ENCODE data around the gene WHRN.

Gene WHRN

GRCh38 chr9:114367772-114368569, 137.3 kb downstream of the WHRN start:
- POLR2A ChIA-PET = no interaction called here
- CTCF ChIA-PET = no interaction called here
- no peak for TF ChIP-seq ARNT (IDR thresholded peaks at IDR 0.05)
- TF ChIP-seq HDGF (IDR thresholded peaks at IDR 0.05; ENCODE audit: borderline replicate concordance) = no peak
- TF ChIP-seq TARDBP (IDR thresholded peaks at IDR 0.05) = no peak
- no peak for TF ChIP-seq BHLHE40 (IDR thresholded peaks at IDR 0.05; ENCODE audit: borderline replicate concordance)
- no peak for TF ChIP-seq NFRKB (IDR thresholded peaks at IDR 0.05)
- TF ChIP-seq SUZ12 (IDR thresholded peaks at IDR 0.05) = no peak
- TF ChIP-seq LEF1 (IDR thresholded peaks at IDR 0.05; ENCODE audit: borderline replicate concordance) = no peak
- no peak for TF ChIP-seq L3MBTL2 (conservative IDR thresholded peaks at IDR 0.05)
- TF ChIP-seq ZNF384 (IDR thresholded peaks at IDR 0.05) = no peak
- TF ChIP-seq CTBP1 (IDR thresholded peaks at IDR 0.05; ENCODE audit: borderline replicate concordance) = no peak
- TF ChIP-seq FOXK2 (IDR thresholded peaks at IDR 0.05) = no peak
- TF ChIP-seq SP1 (IDR thresholded peaks at IDR 0.05) = no peak
- TF ChIP-seq FOXM1 (IDR thresholded peaks at IDR 0.05; ENCODE audit: borderline replicate concordance) = no peak
- no peak for DNase-seq (ENCODE audit: extremely low spot score)

GRCh38 chr9:114367366-114367765, 137.9 kb downstream of the WHRN start:
- no peak for DNase-seq (ENCODE audit: extremely low spot score)
- POLR2A ChIA-PET = no interaction called here
- CTCF ChIA-PET = no interaction called here
- TF ChIP-seq BHLHE40 (IDR thresholded peaks at IDR 0.05; ENCODE audit: borderline replicate concordance) = no peak
- TF ChIP-seq CTBP1 (IDR thresholded peaks at IDR 0.05; ENCODE audit: borderline replicate concordance) = no peak
- TF ChIP-seq ELF4 (IDR thresholded peaks at IDR 0.05) = no peak
- no peak for TF ChIP-seq FOXM1 (IDR thresholded peaks at IDR 0.05; ENCODE audit: borderline replicate concordance)
- TF ChIP-seq FOXA1 (IDR thresholded peaks at IDR 0.05) = no peak
- TF ChIP-seq SP1 (IDR thresholded peaks at IDR 0.05) = no peak
- no peak for TF ChIP-seq ZNF384 (IDR thresholded peaks at IDR 0.05)
- TF ChIP-seq TARDBP (IDR thresholded peaks at IDR 0.05) = no peak
- no peak for TF ChIP-seq PKNOX1 (IDR thresholded peaks at IDR 0.05)
- TF ChIP-seq SUZ12 (IDR thresholded peaks at IDR 0.05) = no peak

- TF ChIP-seq CTBP1 (IDR thresholded peaks at IDR 0.05; ENCODE audit: borderline replicate concordance) = no peak
- POLR2A ChIA-PET = no interaction called here
- no peak for DNase-seq (ENCODE audit: extremely low spot score)
- CTCF ChIA-PET = interaction anchor here (1.2 kb wide), 1 partner anchor 22 kb away, joined by 3 read pairs; no protein-coding TSS in a partner anchor
Measured at GRCh38 chr9:114366334-114367128, 138.7 kb downstream of the WHRN start.

GRCh38 chr9:114365194-114365593, 140.1 kb downstream of the WHRN start:
- ChIA-PET POLR2A (no interaction called here), CTCF (interaction anchor here (1.2 kb wide), 1 partner anchor 21 kb away, joined by 3 read pairs; no protein-coding TSS in a partner anchor)
- TF ChIP-seq L3MBTL2 (conservative IDR thresholded peaks at IDR 0.05) (no peak), FOXK2 (IDR thresholded peaks at IDR 0.05) (no peak), LEF1 (IDR thresholded peaks at IDR 0.05; ENCODE audit: borderline replicate concordance) (no peak), FOXA1 (IDR thresholded peaks at IDR 0.05) (no peak), TARDBP (IDR thresholded peaks at IDR 0.05) (no peak), CTBP1 (IDR thresholded peaks at IDR 0.05; ENCODE audit: borderline replicate concordance) (no peak), SUZ12 (IDR thresholded peaks at IDR 0.05) (no peak), PKNOX1 (IDR thresholded peaks at IDR 0.05) (no peak), FOXM1 (IDR thresholded peaks at IDR 0.05; ENCODE audit: borderline replicate concordance) (no peak), ZNF384 (IDR thresholded peaks at IDR 0.05) (no peak), NFRKB (IDR thresholded peaks at IDR 0.05) (no peak), HDGF (IDR thresholded peaks at IDR 0.05; ENCODE audit: borderline replicate concordance) (no peak), ELF4 (IDR thresholded peaks at IDR 0.05) (no peak), ARNT (IDR thresholded peaks at IDR 0.05) (no peak), SP1 (IDR thresholded peaks at IDR 0.05) (no peak), BHLHE40 (IDR thresholded peaks at IDR 0.05; ENCODE audit: borderline replicate concordance) (no peak)
- no peak for DNase-seq (ENCODE audit: extremely low spot score)

- no peak for DNase-seq (ENCODE audit: extremely low spot score)
- TF ChIP-seq HDGF (IDR thresholded peaks at IDR 0.05; ENCODE audit: borderline replicate concordance) (no peak), L3MBTL2 (conservative IDR thresholded peaks at IDR 0.05) (no peak), BHLHE40 (IDR thresholded peaks at IDR 0.05; ENCODE audit: borderline replicate concordance) (no peak), SP1 (IDR thresholded peaks at IDR 0.05) (no peak), FOXM1 (IDR thresholded peaks at IDR 0.05; ENCODE audit: borderline replicate concordance) (no peak), CTBP1 (IDR thresholded peaks at IDR 0.05; ENCODE audit: borderline replicate concordance) (no peak), TARDBP (IDR thresholded peaks at IDR 0.05) (no peak), PKNOX1 (IDR thresholded peaks at IDR 0.05) (no peak), FOXK2 (IDR thresholded peaks at IDR 0.05) (no peak), FOXA1 (IDR thresholded peaks at IDR 0.05) (no peak), ELF4 (IDR thresholded peaks at IDR 0.05) (no peak), NFRKB (IDR thresholded peaks at IDR 0.05) (no peak)
- POLR2A ChIA-PET = no interaction called here
- CTCF ChIA-PET = no interaction called here
Measured at GRCh38 chr9:114364134-114365041, 140.9 kb downstream of the WHRN start.

All from HEK293T (cell line).